Nephron progenitor cell (in vitro differentiated cells): ENCODE measurements around the gene PIGB.
"Not testable (repeated sequence)": the region's sequence is repeated elsewhere in the genome, so short reads cannot be mapped to it uniquely, and the experiment has no call there.

Source experiments
- DNase-seq: peaks from one replicate; pipeline ENCODE4 v3.0.0; 2021
- H3K27ac Mint-ChIP-seq: 2 replicates; pipeline ENCODE4 v1.8.0; 2021; ENCODE audit warnings: mild to moderate bottlenecking, moderate library complexity, mixed read lengths
- H3K27me3 Mint-ChIP-seq: 2 replicates; pipeline ENCODE4 v1.8.0; 2021; ENCODE audit warnings: mild to moderate bottlenecking, low read depth, mixed read lengths; ENCODE audit not compliant: poor library complexity
- H3K36me3 Mint-ChIP-seq: 2 replicates; pipeline ENCODE4 v1.8.0; 2021; ENCODE audit warnings: low read depth, mixed read lengths
- H3K4me1 Mint-ChIP-seq: 2 replicates; pipeline ENCODE4 v1.8.0; 2021; ENCODE audit warnings: mixed read lengths
- H3K4me3 Mint-ChIP-seq: 2 replicates; pipeline ENCODE4 v1.8.0; 2021; ENCODE audit warnings: mild to moderate bottlenecking, moderate library complexity, mixed read lengths
- H3K9me3 Mint-ChIP-seq: 2 replicates; pipeline ENCODE4 v1.8.0; 2021; ENCODE audit warnings: mild to moderate bottlenecking, moderate library complexity, mixed read lengths
- TF ChIP-seq, protein P1 (sequence below): fragments of 200-600 bp; sonication (generic); IDR thresholded peaks from 2 replicates; pipeline ENCODE4 v1.5.0; 2021; ENCODE audit warnings: antibody characterized with exemption

Gene PIGB

DNA sequence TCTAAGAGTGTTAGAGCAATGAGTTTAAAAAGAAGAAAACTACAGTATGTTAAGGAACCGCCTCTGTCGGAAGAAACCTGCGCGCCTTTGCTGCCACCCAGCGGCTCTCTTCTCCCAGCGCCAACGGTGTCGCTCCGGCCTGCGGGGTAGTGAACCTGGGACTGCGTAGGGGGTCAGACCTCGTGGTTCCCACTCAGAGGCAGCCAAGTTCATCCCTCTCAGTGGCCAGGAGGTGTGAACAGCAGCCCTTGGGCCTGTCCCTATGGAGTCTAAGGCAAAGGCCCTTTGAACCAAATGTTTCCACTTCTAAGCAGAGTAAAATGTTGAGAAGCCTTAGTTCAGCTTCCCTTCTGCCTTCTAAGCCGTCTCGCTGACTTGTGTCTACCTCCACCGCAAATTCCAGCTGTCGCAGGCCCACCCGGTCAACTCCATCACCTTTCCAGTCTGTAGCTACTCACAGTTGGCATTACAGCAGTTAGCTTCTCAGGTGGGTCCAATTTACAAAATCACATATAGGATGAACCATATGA lies 28.4 kb upstream of the PIGB start:
- H3K27ac Mint-ChIP-seq, result no peak overlapping the region

DNA sequence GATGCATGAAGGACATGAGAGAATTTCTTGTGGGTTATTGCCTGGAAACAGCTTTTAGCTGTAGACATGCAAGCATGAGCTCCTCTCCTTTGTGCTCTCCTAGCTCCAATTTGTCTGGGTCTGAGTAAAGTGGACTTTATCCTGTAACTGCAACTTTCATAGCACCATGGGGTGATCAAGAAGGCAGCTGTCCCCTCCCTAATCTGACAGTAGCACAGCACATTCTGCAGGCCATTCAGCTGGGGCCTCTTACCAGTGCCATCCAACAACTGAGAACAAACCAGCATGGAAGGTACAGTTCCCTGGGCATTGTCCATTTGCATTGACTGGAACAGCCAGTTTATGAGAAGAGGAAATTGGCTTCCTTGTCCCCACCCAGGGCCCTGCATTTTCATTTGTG lies 21.7 kb upstream of the PIGB start:
- Mint-ChIP-seq H3K36me3 (peaks cover 5% of the 10 kb centered on the region), H3K27me3 (peaks cover 6% of the 10 kb centered on the region), H3K9me3 (peaks cover 30% of the 10 kb centered on the region), H3K4me3 (no peak overlapping the region), H3K4me1 (no peaks in the 10 kb centered on the region), H3K27ac (no peak overlapping the region)
- TF ChIP-seq, protein P1, sequence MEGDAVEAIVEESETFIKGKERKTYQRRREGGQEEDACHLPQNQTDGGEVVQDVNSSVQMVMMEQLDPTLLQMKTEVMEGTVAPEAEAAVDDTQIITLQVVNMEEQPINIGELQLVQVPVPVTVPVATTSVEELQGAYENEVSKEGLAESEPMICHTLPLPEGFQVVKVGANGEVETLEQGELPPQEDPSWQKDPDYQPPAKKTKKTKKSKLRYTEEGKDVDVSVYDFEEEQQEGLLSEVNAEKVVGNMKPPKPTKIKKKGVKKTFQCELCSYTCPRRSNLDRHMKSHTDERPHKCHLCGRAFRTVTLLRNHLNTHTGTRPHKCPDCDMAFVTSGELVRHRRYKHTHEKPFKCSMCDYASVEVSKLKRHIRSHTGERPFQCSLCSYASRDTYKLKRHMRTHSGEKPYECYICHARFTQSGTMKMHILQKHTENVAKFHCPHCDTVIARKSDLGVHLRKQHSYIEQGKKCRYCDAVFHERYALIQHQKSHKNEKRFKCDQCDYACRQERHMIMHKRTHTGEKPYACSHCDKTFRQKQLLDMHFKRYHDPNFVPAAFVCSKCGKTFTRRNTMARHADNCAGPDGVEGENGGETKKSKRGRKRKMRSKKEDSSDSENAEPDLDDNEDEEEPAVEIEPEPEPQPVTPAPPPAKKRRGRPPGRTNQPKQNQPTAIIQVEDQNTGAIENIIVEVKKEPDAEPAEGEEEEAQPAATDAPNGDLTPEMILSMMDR, result no peak
- no peak for DNase-seq

More for the DNA sequence above, 28.4 kb upstream of the PIGB start:
- peaks cover 4% of the 10 kb centered on the region for H3K36me3 Mint-ChIP-seq
- peaks cover 10% of the 10 kb centered on the region for H3K27me3 Mint-ChIP-seq
- peak; percentile 81 for DNase-seq
- H3K4me3 Mint-ChIP-seq, result peak overlapping the region; percentile 83
- TF ChIP-seq, protein P1, result peak; percentile 80
- H3K4me1 Mint-ChIP-seq, result peaks cover 9% of the 10 kb centered on the region
- H3K9me3 Mint-ChIP-seq, result no peaks in the 10 kb centered on the region

- H3K4me1 Mint-ChIP-seq, DNase-seq, H3K4me3 Mint-ChIP-seq, H3K27ac Mint-ChIP-seq, H3K27me3 Mint-ChIP-seq: not testable (repeated sequence)
- Mint-ChIP-seq H3K9me3 (peaks cover 46% of the 10 kb centered on the region), H3K36me3 (peaks cover 36% of the 10 kb centered on the region)
Observed at GRCh38 chr15:55302801-55303200, 16.2 kb upstream of the PIGB start.

GRCh38 chr15:55319537-55320237 lies 665 bp downstream of the PIGB start:
- DNase-seq, result no peak
- Mint-ChIP-seq H3K27ac (peak overlapping the region; percentile 98), H3K4me3 (peak overlapping the region; percentile 99), H3K36me3 (peaks cover 34% of the 10 kb centered on the region), H3K9me3 (no peaks in the 10 kb centered on the region), H3K4me1 (peaks cover 30% of the 10 kb centered on the region), H3K27me3 (peaks cover 3% of the 10 kb centered on the region)
- TF ChIP-seq, protein P1, result no peak

- H3K4me3 Mint-ChIP-seq, result peak overlapping the region; percentile 70
- peaks cover 30% of the 10 kb centered on the region for H3K4me1 Mint-ChIP-seq
- TF ChIP-seq, protein P1, result no peak
- H3K36me3 Mint-ChIP-seq, result peaks cover 31% of the 10 kb centered on the region
- H3K27ac Mint-ChIP-seq, result no peak overlapping the region
- no peaks in the 10 kb centered on the region for H3K9me3 Mint-ChIP-seq
- no peak for DNase-seq
- peaks cover 3% of the 10 kb centered on the region for H3K27me3 Mint-ChIP-seq
Observed at GRCh38 chr15:55320238-55320550, 1.2 kb downstream of the PIGB start.

DNA sequence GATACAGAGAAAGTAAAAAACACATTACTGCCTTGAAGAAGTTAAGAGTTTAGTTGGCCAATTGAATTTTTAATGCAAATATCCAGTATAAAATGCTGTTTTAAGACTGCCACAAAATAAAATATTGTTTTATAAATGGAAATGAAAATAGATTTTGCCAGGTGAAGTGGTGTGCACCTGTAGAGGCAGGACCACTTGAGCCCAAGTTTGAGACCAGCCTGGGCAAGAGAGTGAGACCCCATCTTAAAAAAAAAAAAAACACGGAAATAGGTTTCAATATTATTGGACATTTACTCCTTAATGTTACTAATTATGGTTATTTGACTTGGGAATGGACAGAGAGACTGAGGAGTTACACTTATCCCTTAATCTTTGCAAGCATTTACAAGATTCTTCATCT lies 1.9 kb downstream of the PIGB start:
- Mint-ChIP-seq H3K27ac (no peak overlapping the region), H3K4me1 (peaks cover 30% of the 10 kb centered on the region), H3K36me3 (peaks cover 26% of the 10 kb centered on the region), H3K9me3 (no peaks in the 10 kb centered on the region), H3K4me3 (no peak overlapping the region), H3K27me3 (peaks cover 3% of the 10 kb centered on the region)
- TF ChIP-seq, protein P1, result no peak
- DNase-seq, result no peak
